Adrenal gland (tissue), 12 donors: Measurements from ENCODE around the gene MTUS2. TPM values are rescaled to one million over a fixed set of nuclear protein-coding genes. Genes with fewer than 3 reads are reported as not detected.

Experiments
- DNase-seq, 7 donors: peaks; one replicate each; pipeline ENCODE4 v3.0.0-alpha.2; 2019 to 2020
- H3K27ac ChIP-seq, 5 donors: fragments of 200-600 bp; sonication (generic) in 4 of 5; 1 replicate in 3 of 5; 2 replicates in 2 of 5; pipeline versions ENCODE4 v1.5.1 to v1.8.0; 2016 to 2020; ENCODE audit warnings: mild to moderate bottlenecking in 1 of 5
- H3K27me3 ChIP-seq: fragments of 200-600 bp; 2 replicates; pipeline ENCODE4 v1.8.0; 2021
- H3K36me3 ChIP-seq, 2 donors: fragments of 200-600 bp; replicated peaks in 1 of 2; 1 replicate in 1 of 2; 2 replicates in 1 of 2; pipeline versions ENCODE4 v1.5.1 to v1.8.0; 2018 to 2022
- H3K4me1 ChIP-seq, 2 donors: fragments of 200-600 bp; replicated peaks in 1 of 2; 1 replicate in 1 of 2; 2 replicates in 1 of 2; pipeline versions ENCODE4 v1.5.1 to v1.8.0; 2018 to 2021
- H3K4me3 ChIP-seq, 4 donors: fragments of 200-600 bp; sonication (generic) in 3 of 4; one replicate each; pipeline ENCODE4 v1.5.1; 2016 to 2018
- H3K9me3 ChIP-seq, 3 donors: fragments of 200-600 bp; sonication (generic) in 1 of 3; replicated peaks in 1 of 3; 1 replicate in 2 of 3; 2 replicates in 1 of 3; pipeline versions ENCODE4 v1.5.1 to v1.8.0; 2016 to 2021
- POLR2A ChIP-seq, 2 donors: fragments of 450-650 bp; IDR thresholded peaks; one replicate each; pipeline ENCODE4 v1.6.1; 2017; ENCODE audit warnings: antibody characterized with exemption in 2 of 2, mild to moderate bottlenecking in 2 of 2, moderate library complexity in 1 of 2
- WGBS, 4 donors: extraction: QIAGEN DNeasy Blood & Tissue Kit in 2 of 4; methylation state at CpG; one replicate each; pipeline versions ENCODE4 v1.1.5 to v1.1.7; 2013 to 2017; 5-methylcytosine and 5-hydroxymethylcytosine counted together
- intact Hi-C, 2 donors: fragments of 100-400 bp; cut with DNase I; formaldehyde crosslinking; loops; one replicate each; pipeline versions ENCODE4 v1.14.1 to v1.15.0; 2022 to 2023
- polyA plus RNA-seq, 3 donors: library from polyadenylated mRNA; stranded (reverse); fragments of 200-250 nt in 2 of 3; fragments of 350-450 nt in 1 of 3; fragmentation: Illumina TruSeq in 1 of 3; extraction: RNeasy Lipid Tissue Mini Kit (QIAGEN cat#74804) in 1 of 3; gene quantifications; one replicate each; pipeline ENCODE4 v1.2.3, GENCODE V29; 2013 to 2014
- total RNA-seq, 9 donors: library from RNA; depleted of rRNA in 4 of 9; stranded (reverse); fragments of >200 nt in 4 of 9; fragments of 120-200 nt in 1 of 9; fragmentation: NEBNext Ultra II Directional in 1 of 9; extraction: Animal tissue kit (Norgen Biotek cat#: 25700) in 1 of 9; gene quantifications; one replicate each; pipeline versions ENCODE4 v1.1.0 to v1.2.4, GENCODE V29; 2013 to 2023
- TF ChIP-seq, protein P1 (sequence below), 6 experiments: fragments of 450-650 bp in 4 of 6; fragments of 200-600 bp in 2 of 6; sonication (generic) in 1 of 6; IDR thresholded peaks; 1 replicate in 5 of 6; 2 replicates in 1 of 6; pipeline versions ENCODE4 v1.5.1 to v1.8.0; 2016 to 2021; ENCODE audit warnings: antibody characterized with exemption in 6 of 6, mild to moderate bottlenecking in 2 of 6, moderate library complexity in 1 of 6
- donor health status: healthy with polysubstance abuse.
- donor health status: Bipolar disorder and iron deficiency.
- donor health status: DM: yes; HTN: yes; CAD: no.
- donor health status: DM: no; HTN: no; CAD: no.
- donor health status: DM: no; HTN: no; CAD: no.
- donor health status: DM: yes; HTN: yes; CAD: no.

The MTUS2 gene
- total and polyA plus RNA-seq, 12 donors, result 0.07 to 0.24 (median 0.14) TPM; not detected in 5

DNA sequence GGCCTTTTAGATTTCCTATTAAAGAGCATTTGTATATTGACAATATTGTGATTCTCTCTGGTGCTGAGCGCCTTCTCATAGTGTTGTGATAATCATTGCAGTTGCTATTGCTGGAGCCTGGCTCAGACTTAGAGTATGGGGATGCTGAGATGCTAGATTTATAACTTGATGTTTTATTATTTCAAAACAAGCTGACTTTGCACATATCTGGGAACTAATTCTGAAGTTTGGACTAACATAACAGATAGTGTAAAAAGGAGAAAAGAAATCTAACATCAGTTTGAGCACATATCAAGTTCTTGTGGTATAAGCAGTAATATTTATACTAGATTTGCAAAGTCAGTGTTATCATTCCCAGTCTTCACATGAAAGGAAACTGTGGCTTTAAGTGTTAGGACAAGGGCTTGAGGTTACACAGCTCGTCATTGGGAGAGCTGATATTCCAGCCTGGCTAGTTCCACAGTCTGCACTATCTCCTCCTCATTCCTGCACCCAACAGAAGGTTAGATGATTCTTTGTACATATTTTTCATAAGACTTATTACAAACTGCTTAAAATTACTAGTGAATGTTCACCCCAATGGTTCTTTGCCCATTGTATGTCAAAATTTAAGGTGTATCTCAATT is 279.8 kb downstream of the MTUS2 start:
- Histone ChIP-seq H3K4me3 (no peak overlapping the region), H3K36me3 (no peaks in the 10 kb centered on the region), H3K27me3 (no peaks in the 10 kb centered on the region), H3K9me3 (no peaks in the 10 kb centered on the region), H3K27ac (no peak overlapping the region), H3K4me1 (no peaks in the 10 kb centered on the region)
- no peak for DNase-seq
- 42 to 52% (median 47%) methylated on average over 2 of the region's 2 CpGs for WGBS, 4 donors
- TF ChIP-seq, protein P1, sequence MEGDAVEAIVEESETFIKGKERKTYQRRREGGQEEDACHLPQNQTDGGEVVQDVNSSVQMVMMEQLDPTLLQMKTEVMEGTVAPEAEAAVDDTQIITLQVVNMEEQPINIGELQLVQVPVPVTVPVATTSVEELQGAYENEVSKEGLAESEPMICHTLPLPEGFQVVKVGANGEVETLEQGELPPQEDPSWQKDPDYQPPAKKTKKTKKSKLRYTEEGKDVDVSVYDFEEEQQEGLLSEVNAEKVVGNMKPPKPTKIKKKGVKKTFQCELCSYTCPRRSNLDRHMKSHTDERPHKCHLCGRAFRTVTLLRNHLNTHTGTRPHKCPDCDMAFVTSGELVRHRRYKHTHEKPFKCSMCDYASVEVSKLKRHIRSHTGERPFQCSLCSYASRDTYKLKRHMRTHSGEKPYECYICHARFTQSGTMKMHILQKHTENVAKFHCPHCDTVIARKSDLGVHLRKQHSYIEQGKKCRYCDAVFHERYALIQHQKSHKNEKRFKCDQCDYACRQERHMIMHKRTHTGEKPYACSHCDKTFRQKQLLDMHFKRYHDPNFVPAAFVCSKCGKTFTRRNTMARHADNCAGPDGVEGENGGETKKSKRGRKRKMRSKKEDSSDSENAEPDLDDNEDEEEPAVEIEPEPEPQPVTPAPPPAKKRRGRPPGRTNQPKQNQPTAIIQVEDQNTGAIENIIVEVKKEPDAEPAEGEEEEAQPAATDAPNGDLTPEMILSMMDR (IDR thresholded peaks at IDR 0.05), result no peak
- TF ChIP-seq POLR2A (IDR thresholded peaks at IDR 0.05), result no peak
- intact Hi-C loops, result no loop called here

DNA sequence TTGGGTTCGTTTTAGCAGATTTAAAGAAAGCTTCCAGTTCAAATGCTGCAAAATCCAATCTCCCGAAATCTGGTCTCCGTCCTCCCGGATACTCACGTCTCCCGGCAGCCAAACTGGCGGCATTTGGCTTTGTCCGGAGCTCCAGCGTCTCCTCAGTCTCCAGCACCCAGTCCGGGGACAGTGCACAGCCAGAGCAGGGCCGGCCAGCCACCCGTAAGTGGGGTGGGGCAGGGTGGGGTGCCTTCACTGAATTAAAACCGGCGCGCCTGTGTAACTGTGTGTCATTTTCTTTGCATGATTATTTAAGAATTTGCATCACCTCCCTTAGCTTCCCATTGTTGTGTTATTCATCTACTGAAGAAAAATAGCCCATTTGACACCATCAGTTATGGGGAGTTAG is 280.6 kb downstream of the MTUS2 start:
- Histone ChIP-seq H3K9me3 (no peaks in the 10 kb centered on the region), H3K4me1 (no peaks in the 10 kb centered on the region), H3K27me3 (no peaks in the 10 kb centered on the region), H3K4me3 (no peak overlapping the region), H3K27ac (no peak overlapping the region), H3K36me3 (no peaks in the 10 kb centered on the region)
- intact Hi-C loops, result no loop called here
- 88 to 93% (median 92%) methylated on average over 14 to 15 of the region's 15 CpGs for WGBS, 4 donors
- TF ChIP-seq, protein P1 (IDR thresholded peaks at IDR 0.05), result no peak
- TF ChIP-seq POLR2A (IDR thresholded peaks at IDR 0.05), result no peak
- DNase-seq, result no peak

DNA sequence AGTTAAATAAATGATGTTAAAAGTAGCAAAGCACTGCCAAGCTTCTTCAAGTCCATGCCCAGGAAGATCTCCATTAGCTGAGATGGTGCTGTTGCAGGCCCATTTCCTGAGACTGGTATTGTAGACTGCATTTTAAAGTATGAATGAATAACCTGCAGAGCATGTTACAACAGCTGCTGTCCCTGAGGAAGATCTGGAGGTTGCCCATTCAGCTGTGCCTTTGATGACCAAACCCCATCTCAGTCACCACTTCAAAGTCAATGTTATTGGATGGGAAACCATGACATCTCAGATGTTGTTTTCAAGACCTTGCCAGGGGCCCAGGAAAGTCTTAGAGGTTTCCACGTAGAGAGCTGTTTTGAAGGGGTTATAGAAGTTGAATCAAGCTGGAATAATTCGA is 281.3 kb downstream of the MTUS2 start:
- H3K4me3 ChIP-seq, result no peak overlapping the region
- no peak for DNase-seq
- 43 to 53% (median 50%) methylated on average over 2 of the region's 2 CpGs for WGBS, 4 donors
- H3K9me3 ChIP-seq, result no peaks in the 10 kb centered on the region
- TF ChIP-seq POLR2A (IDR thresholded peaks at IDR 0.05), result no peak
- TF ChIP-seq, protein P1 (IDR thresholded peaks at IDR 0.05), result no peak
- no peaks in the 10 kb centered on the region for H3K27me3 ChIP-seq
- intact Hi-C loops, result no loop called here
- H3K36me3 ChIP-seq, result no peaks in the 10 kb centered on the region
- H3K27ac ChIP-seq, result no peak overlapping the region
- no peaks in the 10 kb centered on the region for H3K4me1 ChIP-seq

DNA sequence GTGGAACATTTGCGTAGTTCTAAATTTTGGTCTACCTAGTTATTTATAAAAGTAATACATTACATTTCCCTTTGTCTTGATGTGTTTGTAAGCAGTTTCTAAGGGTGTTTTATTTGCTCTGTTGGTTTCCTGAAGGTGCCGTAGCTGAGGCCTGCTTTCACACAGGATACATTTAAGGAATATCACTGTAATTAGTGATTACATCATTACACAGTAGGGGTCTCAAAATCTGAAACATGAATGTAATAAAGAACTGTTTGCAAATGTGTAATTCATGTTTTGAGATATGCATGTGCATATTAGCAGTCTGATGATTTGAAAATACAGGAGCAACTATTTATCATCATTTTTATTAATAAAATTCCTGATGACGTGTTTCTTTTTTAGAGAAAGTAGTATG is 281.8 kb downstream of the MTUS2 start:
- Histone ChIP-seq H3K4me3 (no peak overlapping the region), H3K4me1 (no peaks in the 10 kb centered on the region), H3K27ac (no peak overlapping the region), H3K27me3 (no peaks in the 10 kb centered on the region), H3K36me3 (no peaks in the 10 kb centered on the region), H3K9me3 (no peaks in the 10 kb centered on the region)
- TF ChIP-seq, protein P1 (IDR thresholded peaks at IDR 0.05), result no peak
- no peak for TF ChIP-seq POLR2A (IDR thresholded peaks at IDR 0.05)
- no peak for DNase-seq
- intact Hi-C loops, result no loop called here
- 60 to 76% (median 66%) methylated on average over 3 of the region's 3 CpGs for WGBS, 4 donors
